ENCODE measurements around the gene ADAP1.

GRCh38 chr7:861222-861621, 93.3 kb downstream of the ADAP1 start:
- TF ChIP-seq GATA2 (IDR thresholded peaks at IDR 0.05; ENCODE audit: low read depth, low read length) (no peak), GATA3 (IDR thresholded peaks at IDR 0.05; ENCODE audit: low read depth, low read length) (no peak)

Measured in SH-SY5Y (cell line).